PC-3 (cell line): ENCODE data around the gene PRDM11. TPM values are rescaled to one million over a fixed set of nuclear protein-coding genes. Genes with fewer than 3 reads are reported as not detected.
A peak's percentile ranks its signal among the peaks of the same experiment; 100 is the strongest.
"Not testable (repeated sequence)": the region's sequence is repeated elsewhere in the genome, so short reads cannot be mapped to it uniquely, and the experiment has no call there.

Source experiments
- ATAC-seq: fragments of 200-7000 bp; cut with Tn5 transposase; 2 replicates; pipeline ENCODE4 v1.9.1; 2020; ENCODE audit warnings: mild to moderate bottlenecking, moderate library complexity
- BruUV-seq: library from RNA; stranded (reverse); fragments of 400-500 nt; replicated peaks from 2 replicates; lab custom pipeline; 2021; lab: Mats Ljungman, UMichigan
- CTCF ChIA-PET: fragments of 300-600 bp; sonication (Branson Sonifier 250); formaldehyde crosslinking; loops from one replicate; lab custom pipeline; 2022; ENCODE audit warnings: antibody characterized with exemption; lab: Charles Lee
- POLR2A ChIA-PET: fragments of 300-600 bp; sonication (Branson Sonifier 250); formaldehyde crosslinking; loops from one replicate; lab custom pipeline; 2022; ENCODE audit warnings: antibody characterized with exemption; ENCODE audit not compliant: unreplicated experiment; lab: Charles Lee
- DNase-seq: peaks from one replicate; pipeline ENCODE4 v3.0.0-alpha.2; 2015
- H2AFZ ChIP-seq: fragments of 300-600 bp; sonication (generic); 2 replicates; pipeline ENCODE4 v1.6.0; 2016; ENCODE audit warnings: antibody characterized with exemption, low read length
- H3F3A ChIP-seq: fragments of 300-600 bp; sonication (generic); one replicate; pipeline ENCODE4 v1.6.0; 2017; ENCODE audit warnings: antibody characterized with exemption, low read length, control low read depth, mild to moderate bottlenecking; ENCODE audit not compliant: unreplicated experiment
- H3K27ac ChIP-seq: fragments of 300-600 bp; sonication (generic); 2 replicates; pipeline ENCODE4 v1.5.1; 2016; ENCODE audit warnings: mild to moderate bottlenecking, low read length
- H3K27me3 ChIP-seq: fragments of 300-600 bp; sonication (generic); 2 replicates; pipeline ENCODE4 v1.6.1; 2016; ENCODE audit warnings: low read length, mixed read lengths
- H3K36me3 ChIP-seq: fragments of 300-600 bp; sonication (generic); 2 replicates; pipeline ENCODE4 v1.6.1; 2016; ENCODE audit warnings: low read depth, mixed run types, low read length, mixed read lengths
- H3K4me1 ChIP-seq: fragments of 300-600 bp; sonication (generic); 2 replicates; pipeline ENCODE4 v1.5.1; 2016; ENCODE audit warnings: low read length; ENCODE audit not compliant: insufficient read depth
- H3K4me2 ChIP-seq: fragments of 300-600 bp; sonication (generic); 2 replicates; pipeline ENCODE4 v1.6.0; 2016; ENCODE audit warnings: low read length
- H3K4me3 ChIP-seq: fragments of 300-600 bp; sonication (generic); 2 replicates; pipeline ENCODE4 v1.5.1; 2016; ENCODE audit warnings: mild to moderate bottlenecking, low read length, mixed read lengths
- H3K79me2 ChIP-seq: fragments of 300-600 bp; sonication (generic); 2 replicates; pipeline ENCODE4 v1.6.1; 2017; ENCODE audit warnings: low read length, mixed read lengths
- H3K9ac ChIP-seq: fragments of 300-600 bp; sonication (generic); 2 replicates; pipeline ENCODE4 v1.6.0; 2016; ENCODE audit warnings: mild to moderate bottlenecking, low read length
- H3K9me2 ChIP-seq: fragments of 300-600 bp; sonication (generic); replicated peaks from 2 replicates; pipeline ENCODE4 v1.6.1; 2016; ENCODE audit warnings: mixed run types, low read length, mixed read lengths
- H3K9me3 ChIP-seq: fragments of 300-600 bp; sonication (generic); 2 replicates; pipeline ENCODE4 v1.6.1; 2016; ENCODE audit warnings: low read length, mixed read lengths
- H4K20me1 ChIP-seq: fragments of 300-600 bp; sonication (generic); 2 replicates; pipeline ENCODE4 v1.6.1; 2016; ENCODE audit warnings: low read length, mixed read lengths
- EZH2 ChIP-seq: fragments of 300-600 bp; sonication (generic); IDR thresholded peaks from one replicate; pipeline ENCODE4 v1.6.1; 2017; ENCODE audit warnings: antibody characterized with exemption, mild to moderate bottlenecking, low read length; ENCODE audit not compliant: unreplicated experiment
- EZH2phosphoT487 ChIP-seq: fragments of 300-600 bp; sonication (generic); IDR thresholded peaks from 2 replicates; pipeline ENCODE4 v1.6.1; 2018; ENCODE audit warnings: mild to moderate bottlenecking, antibody characterized with exemption, low read length, borderline replicate concordance
- intact Hi-C: fragments of 100-400 bp; cut with micrococcal nuclease; formaldehyde crosslinking; loops from 2 replicates; pipeline ENCODE4 v1.9.0; 2023
- total RNA-seq: library from RNA; depleted of rRNA; stranded (reverse); fragments of >200 nt; gene quantifications from 2 replicates; pipeline ENCODE4 v1.2.3, GENCODE V29; 2014
- TF ChIP-seq, protein P1 (sequence below): fragments of 300-600 bp; sonication (generic); conservative IDR thresholded peaks from 2 replicates; pipeline ENCODE4 v1.5.1; 2017; ENCODE audit warnings: antibody characterized with exemption, low read depth, mild to moderate bottlenecking, low read length

Gene PRDM11
- total RNA-seq, 1 experiment from 2014 or later: 5.0 TPM

- POLR2A ChIA-PET: no interaction called here
- ATAC-seq: no peak
- intact Hi-C loops: no loop called here
These were observed 37.0 kb upstream of the PRDM11 start for GRCh38 chr11:45109400-45109799.

DNA sequence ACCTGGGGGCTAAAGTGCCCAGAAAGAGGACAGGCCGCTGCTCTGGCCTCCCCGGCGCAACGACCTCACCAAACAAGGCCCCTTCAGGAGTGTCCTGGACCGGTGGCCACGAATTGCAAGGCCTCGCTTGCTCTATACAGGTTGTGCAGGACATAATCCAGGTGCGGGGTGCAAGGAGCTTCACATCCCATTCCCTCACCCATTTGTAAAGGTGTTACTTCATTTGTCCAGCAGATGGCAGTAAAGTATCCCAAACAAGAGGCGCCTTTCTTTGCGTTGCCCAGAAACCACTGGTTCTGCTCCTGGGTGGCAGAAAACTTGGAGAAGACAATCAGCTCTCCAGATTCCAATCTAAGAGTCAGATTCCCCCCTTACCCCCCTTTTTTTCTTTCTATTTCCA, 35.9 kb upstream of the PRDM11 start:
- Histone ChIP-seq H3K27me3 (peaks cover 5% of the 10 kb centered on the region; the same call in 1 of the 2 replicates), H3K9ac (no peak overlapping the region), H3K79me2 (no peaks in the 10 kb centered on the region), H3K9me3 (no peaks in the 10 kb centered on the region), H3K4me3 (no peak overlapping the region), H4K20me1 (no peaks in the 10 kb centered on the region), H2AFZ (no peak overlapping the region), H3K9me2 (no peaks in the 10 kb centered on the region), H3K4me2 (no peak overlapping the region), H3K27ac (no peak overlapping the region), H3K36me3 (no peaks in the 10 kb centered on the region), H3K4me1 (no peaks in the 10 kb centered on the region), H3F3A (no peaks in the 10 kb centered on the region)
- TF ChIP-seq, protein P1, sequence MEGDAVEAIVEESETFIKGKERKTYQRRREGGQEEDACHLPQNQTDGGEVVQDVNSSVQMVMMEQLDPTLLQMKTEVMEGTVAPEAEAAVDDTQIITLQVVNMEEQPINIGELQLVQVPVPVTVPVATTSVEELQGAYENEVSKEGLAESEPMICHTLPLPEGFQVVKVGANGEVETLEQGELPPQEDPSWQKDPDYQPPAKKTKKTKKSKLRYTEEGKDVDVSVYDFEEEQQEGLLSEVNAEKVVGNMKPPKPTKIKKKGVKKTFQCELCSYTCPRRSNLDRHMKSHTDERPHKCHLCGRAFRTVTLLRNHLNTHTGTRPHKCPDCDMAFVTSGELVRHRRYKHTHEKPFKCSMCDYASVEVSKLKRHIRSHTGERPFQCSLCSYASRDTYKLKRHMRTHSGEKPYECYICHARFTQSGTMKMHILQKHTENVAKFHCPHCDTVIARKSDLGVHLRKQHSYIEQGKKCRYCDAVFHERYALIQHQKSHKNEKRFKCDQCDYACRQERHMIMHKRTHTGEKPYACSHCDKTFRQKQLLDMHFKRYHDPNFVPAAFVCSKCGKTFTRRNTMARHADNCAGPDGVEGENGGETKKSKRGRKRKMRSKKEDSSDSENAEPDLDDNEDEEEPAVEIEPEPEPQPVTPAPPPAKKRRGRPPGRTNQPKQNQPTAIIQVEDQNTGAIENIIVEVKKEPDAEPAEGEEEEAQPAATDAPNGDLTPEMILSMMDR: peak; percentile 74
- no peak for TF ChIP-seq EZH2
- DNase-seq: peak; percentile 82
- ChIA-PET CTCF (interaction anchor here (0.5 to 1.3 kb wide), 9 partner anchors 19 to 903 kb away, joined by 3 to 22 read pairs (median 5); no protein-coding TSS in a partner anchor), POLR2A (no interaction called here)
- BruUV-seq: no TSS peak
- intact Hi-C loops: loop anchor here (1.0 to 5.0 kb wide), 3 partner anchors 142 to 222 kb away; no protein-coding TSS in a partner anchor
- peak; percentile 72 for ATAC-seq

More at GRCh38 chr11:45109400-45109799, 37.0 kb upstream of the PRDM11 start:
- no peaks in the 10 kb centered on the region for H3K4me1 ChIP-seq
- no peak overlapping the region for H3K4me3 ChIP-seq
- H4K20me1 ChIP-seq: no peaks in the 10 kb centered on the region
- CTCF ChIA-PET: interaction anchor here (0.6 kb wide), 1 partner anchor 180 kb away, joined by 3 read pairs; no protein-coding TSS in a partner anchor
- H2AFZ ChIP-seq: no peak overlapping the region
- no peak for DNase-seq
- H3K27me3 ChIP-seq: peaks cover 2% of the 10 kb centered on the region; the same call in 1 of the 2 replicates
- no peak overlapping the region for H3K4me2 ChIP-seq
- no peaks in the 10 kb centered on the region for H3K36me3 ChIP-seq
- H3K9me3 ChIP-seq: no peaks in the 10 kb centered on the region
- H3K27ac ChIP-seq: no peak overlapping the region
- no peaks in the 10 kb centered on the region for H3K9me2 ChIP-seq
- H3K9ac ChIP-seq: no peak overlapping the region
- no TSS peak for BruUV-seq
- TF ChIP-seq EZH2phosphoT487 (no peak), EZH2 (no peak)
- TF ChIP-seq, protein P1: no peak
- no peaks in the 10 kb centered on the region for H3F3A ChIP-seq
- no peaks in the 10 kb centered on the region for H3K79me2 ChIP-seq

DNA sequence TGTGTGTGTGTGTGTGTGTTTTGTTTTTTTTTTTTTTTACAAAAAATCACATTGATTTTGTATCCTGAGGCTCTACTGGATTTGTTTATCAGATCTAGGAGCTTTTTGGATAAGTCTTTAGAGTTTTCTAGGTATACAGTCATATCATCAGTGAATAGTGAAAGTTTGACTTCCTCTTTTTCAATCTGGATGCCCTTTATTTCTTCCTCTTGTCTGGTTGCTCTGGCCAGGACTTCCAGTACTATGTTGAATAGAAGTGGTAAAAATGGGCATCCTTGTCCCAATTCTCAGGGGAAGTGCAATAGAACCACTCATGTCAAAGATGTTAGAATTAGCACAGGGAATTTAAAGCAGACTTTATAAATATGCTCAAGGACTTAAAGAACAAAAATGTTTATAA, 32.6 kb upstream of the PRDM11 start:
- no peak for TF ChIP-seq EZH2
- no peak for TF ChIP-seq EZH2phosphoT487
- TF ChIP-seq, protein P1: no peak
- intact Hi-C loops: loop anchor here (5.0 kb wide), 1 partner anchor 138 kb away; no protein-coding TSS in a partner anchor
- POLR2A ChIA-PET: no interaction called here

GRCh38 chr11:45127836-45128235, 18.6 kb upstream of the PRDM11 start:
- H3K4me3 ChIP-seq, CTCF ChIA-PET, H2AFZ ChIP-seq, H3K4me2 ChIP-seq, POLR2A ChIA-PET, H3K9me2 ChIP-seq, H3K4me1 ChIP-seq, H3K79me2 ChIP-seq, H4K20me1 ChIP-seq, H3K9ac ChIP-seq, H3K9me3 ChIP-seq, intact Hi-C loops, H3K36me3 ChIP-seq, BruUV-seq, DNase-seq, ATAC-seq, H3K27ac ChIP-seq, H3F3A ChIP-seq: not testable (repeated sequence)
- H3K27me3 ChIP-seq: peaks cover 18% of the 10 kb centered on the region; the same call in 1 of the 2 replicates

More for the DNA sequence above, 32.6 kb upstream of the PRDM11 start:
- H4K20me1 ChIP-seq: no peaks in the 10 kb centered on the region
- no peaks in the 10 kb centered on the region for H3F3A ChIP-seq
- CTCF ChIA-PET: no interaction called here
- H3K27ac ChIP-seq: no peak overlapping the region
- H3K27me3 ChIP-seq: peaks cover 5% of the 10 kb centered on the region; the same call in 1 of the 2 replicates
- no TSS peak for BruUV-seq
- no peak for ATAC-seq
- H3K4me2 ChIP-seq: no peak overlapping the region
- no peaks in the 10 kb centered on the region for H3K9me2 ChIP-seq
- no peak overlapping the region for H2AFZ ChIP-seq
- no peaks in the 10 kb centered on the region for H3K36me3 ChIP-seq
- H3K79me2 ChIP-seq: no peaks in the 10 kb centered on the region
- no peaks in the 10 kb centered on the region for H3K9me3 ChIP-seq
- no peak for DNase-seq
- no peaks in the 10 kb centered on the region for H3K4me1 ChIP-seq
- no peak overlapping the region for H3K4me3 ChIP-seq
- no peak overlapping the region for H3K9ac ChIP-seq
